Liver (tissue), 9 donors: ENCODE results near the gene DISC1. TPM values are rescaled to one million over a fixed set of nuclear protein-coding genes. Genes with fewer than 3 reads are reported as not detected.

Experiments
- DNase-seq: peaks from one replicate; pipeline ENCODE4 v3.0.0-alpha.2; 2017; ENCODE audit warnings: low spot score
- H3K27ac ChIP-seq, 2 donors: one replicate each; pipeline ENCODE4 v1.7.0; 2013; ENCODE audit warnings: inconsistent platforms in 2 of 2, low read length in 2 of 2, control low read depth in 1 of 2, low read depth in 1 of 2, mild to moderate bottlenecking in 1 of 2
- H3K27me3 ChIP-seq, 4 donors: one replicate each; pipeline versions ENCODE4 v1.6.1 to v1.7.0; 2013; ENCODE audit warnings: low read length in 3 of 4, inconsistent platforms in 1 of 4, mild to moderate bottlenecking in 1 of 4, moderate library complexity in 1 of 4; ENCODE audit not compliant: control insufficient read depth in 4 of 4, insufficient read depth in 4 of 4
- H3K36me3 ChIP-seq, 4 donors: one replicate each; pipeline versions ENCODE4 v1.6.1 to v1.7.0; 2013; ENCODE audit warnings: low read length in 3 of 4, mild to moderate bottlenecking in 3 of 4, low read depth in 1 of 4, moderate library complexity in 1 of 4; ENCODE audit not compliant: control insufficient read depth in 4 of 4, insufficient read depth in 3 of 4
- H3K4me1 ChIP-seq, 4 donors: one replicate each; pipeline versions ENCODE4 v1.6.1 to v1.7.0; 2013; ENCODE audit warnings: low read length in 3 of 4, mild to moderate bottlenecking in 3 of 4, moderate library complexity in 1 of 4; ENCODE audit not compliant: control insufficient read depth in 4 of 4, insufficient read depth in 4 of 4
- H3K4me3 ChIP-seq, 3 donors: one replicate each; pipeline versions ENCODE4 v1.6.1 to v1.7.0; 2013; ENCODE audit warnings: low read length in 3 of 3, control low read depth in 1 of 3, low read depth in 1 of 3, mild to moderate bottlenecking in 1 of 3
- H3K9ac ChIP-seq, 2 donors: one replicate each; pipeline ENCODE4 v1.7.0; 2013; ENCODE audit warnings: low read length in 2 of 2, mild to moderate bottlenecking in 2 of 2, moderate library complexity in 2 of 2, control low read depth in 1 of 2, low read depth in 1 of 2
- H3K9me3 ChIP-seq, 4 donors: one replicate each; pipeline versions ENCODE4 v1.6.1 to v1.7.0; 2013; ENCODE audit warnings: low read length in 3 of 4; ENCODE audit not compliant: control insufficient read depth in 4 of 4
- CTCF ChIP-seq: fragments of 150-350 bp; IDR thresholded peaks from 2 replicates; pipeline ENCODE4 v1.5.1; 2017; ENCODE audit warnings: improper control_type of control experiment, low read depth, low read length; ENCODE audit not compliant: missing input control
- GABPA ChIP-seq, 2 donors: IDR thresholded peaks in 1 of 2; conservative IDR thresholded peaks in 1 of 2; 2 replicates each; pipeline ENCODE4 v1.6.1; 2016; ENCODE audit warnings: antibody characterized with exemption in 2 of 2, mild to moderate bottlenecking in 1 of 2, moderate library complexity in 1 of 2
- MAX ChIP-seq: IDR thresholded peaks from 2 replicates; pipeline ENCODE4 v1.6.1; 2016; ENCODE audit warnings: antibody characterized with exemption
- RAD21 ChIP-seq, 2 donors: IDR thresholded peaks; 2 replicates each; pipeline ENCODE4 v1.6.1; 2016; ENCODE audit warnings: antibody characterized with exemption in 2 of 2, mild to moderate bottlenecking in 2 of 2
- REST ChIP-seq: IDR thresholded peaks from 2 replicates; pipeline ENCODE4 v1.6.1; 2016; ENCODE audit warnings: antibody characterized with exemption, mild to moderate bottlenecking
- RXRA ChIP-seq, 2 donors: IDR thresholded peaks; 2 replicates each; pipeline ENCODE4 v1.6.1; 2017 to 2018; ENCODE audit warnings: antibody characterized with exemption in 2 of 2, mild to moderate bottlenecking in 1 of 2
- TAF1 ChIP-seq: conservative IDR thresholded peaks from 2 replicates; pipeline ENCODE4 v1.6.1; 2016; ENCODE audit warnings: antibody characterized with exemption, mild to moderate bottlenecking
- ZBTB33 ChIP-seq: IDR thresholded peaks from 2 replicates; pipeline ENCODE4 v1.6.1; 2016; ENCODE audit warnings: antibody characterized with exemption
- WGBS: extraction: QIAGEN DNeasy Blood & Tissue Kit; methylation state at CpG from one replicate; pipeline ENCODE4 v1.1.7; 2013; 5-methylcytosine and 5-hydroxymethylcytosine counted together
- polyA plus RNA-seq, 2 donors: library from polyadenylated mRNA; stranded (reverse) in 1 of 2; unstranded in 1 of 2; fragments of 200-250 nt in 1 of 2; fragments of >200 nt in 1 of 2; fragmentation: Nextera tagmentation in 1 of 2; extraction: Ambion mirVana in 1 of 2; gene quantifications; one replicate each; pipeline versions ENCODE4 v1.2.1 to v1.2.3, GENCODE V29; 2013 to 2015
- total RNA-seq, 2 donors: library from RNA; depleted of rRNA; stranded (reverse); fragments of >200 nt; gene quantifications; one replicate each; pipeline ENCODE4 v1.2.3, GENCODE V29; 2014
- donor health status: healthy.
- donor health status: healthy.
- donor health status: healthy.
- donor health status: healthy.
- donor health status: healthy.

DISC1 gene
- total and polyA plus RNA-seq, 4 donors = 0.45 to 6.3 (median 2.3) TPM

- Histone ChIP-seq H3K4me3 (no peak overlapping the region), H3K36me3 (no peaks in the 10 kb centered on the region), H3K27me3 (no peaks in the 10 kb centered on the region), H3K9ac (no peak overlapping the region), H3K9me3 (no peaks in the 10 kb centered on the region), H3K27ac (no peak overlapping the region), H3K4me1 (no peaks in the 10 kb centered on the region)
- TF ChIP-seq CTCF (peak; percentile 70), ZBTB33 (no peak), RAD21 (IDR thresholded peaks at IDR 0.05) (peak; percentile 94 to 96)
- 21% methylated on average over 12 of the region's 12 CpGs for WGBS
- peak; percentile 49 for DNase-seq
Observed at GRCh38 chr1:231590453-231591198, 36.0 kb upstream of the DISC1 start.

GRCh38 chr1:231591466-231591865 is 35.1 kb upstream of the DISC1 start:
- Histone ChIP-seq H3K4me3 (no peak overlapping the region), H3K9me3 (no peaks in the 10 kb centered on the region), H3K27me3 (no peaks in the 10 kb centered on the region), H3K27ac (no peak overlapping the region), H3K36me3 (no peaks in the 10 kb centered on the region), H3K4me1 (no peaks in the 10 kb centered on the region), H3K9ac (no peak overlapping the region)
- WGBS = 74% methylated on average over 11 of the region's 11 CpGs
- DNase-seq = no peak
- TF ChIP-seq GABPA (IDR thresholded peaks at IDR 0.05 in 1 of 2, conservative IDR thresholded peaks at IDR 0.05 in 1 of 2) = no peak
- no peak for TF ChIP-seq REST
- no peak for TF ChIP-seq MAX
- TF ChIP-seq TAF1 = no peak
- no peak for TF ChIP-seq RXRA (IDR thresholded peaks at IDR 0.05)
- no peak for TF ChIP-seq ZBTB33
